ENCODE results near the gene POR.

Gene POR

GRCh38 chr7:76031964-76032363, 117.0 kb downstream of the POR start:
- Histone ChIP-seq H3K4me3 (ENCODE audit: low read depth, low read length) (no peak overlapping the region), H3K27me3 (ENCODE audit: control insufficient read depth, insufficient read depth, low read length) (no peaks in the 10 kb centered on the region), H3K27ac (no peak overlapping the region), H3K79me2 (no peaks in the 10 kb centered on the region), H3K9me3 (ENCODE audit: control insufficient read depth, low read length) (no peaks in the 10 kb centered on the region), H3K36me3 (ENCODE audit: control insufficient read depth, insufficient read depth, low read length) (no peaks in the 10 kb centered on the region), H3K4me1 (no peaks in the 10 kb centered on the region), H2AFZ (no peak overlapping the region), H3K4me2 (ENCODE audit: low read length) (no peak overlapping the region), H3K9ac (no peak overlapping the region)
- no peak for TF ChIP-seq CTCF (IDR thresholded peaks at IDR 0.05)

All from parathyroid adenoma (tissue), 2 donors.